Kidney (tissue), 14 donors: Measurements from ENCODE around the gene PERM1. TPM values are rescaled to one million over a fixed set of nuclear protein-coding genes. Genes with fewer than 3 reads are reported as not detected.

Experiments
- DNase-seq, 5 donors: peaks; one replicate each; pipeline ENCODE4 v3.0.0-alpha.2; 2013 to 2020
- FAIRE-seq: peaks from 2 replicates; lab custom pipeline; 2012; peaks lifted over from hg19 to GRCh38; lab: Jason Lieb, UNC
- H3K27ac ChIP-seq, 2 donors: one replicate each; pipeline ENCODE4 v1.7.0; 2013; ENCODE audit warnings: low read depth in 2 of 2, low read length in 2 of 2, inconsistent platforms in 1 of 2
- H3K27me3 ChIP-seq: one replicate; pipeline ENCODE4 v1.7.1; 2013; ENCODE audit warnings: low read length, inconsistent platforms; ENCODE audit not compliant: control insufficient read depth, insufficient read depth
- H3K36me3 ChIP-seq, 3 donors: one replicate each; pipeline versions ENCODE4 v1.7.0 to v1.7.1; 2013; ENCODE audit warnings: low read length in 3 of 3, control low read depth in 1 of 3, inconsistent platforms in 1 of 3; ENCODE audit not compliant: insufficient read depth in 3 of 3, control insufficient read depth in 2 of 3
- H3K4me1 ChIP-seq, 3 donors: one replicate each; pipeline versions ENCODE4 v1.7.0 to v1.7.1; 2013; ENCODE audit warnings: low read length in 3 of 3, inconsistent platforms in 1 of 3, low read depth in 1 of 3; ENCODE audit not compliant: control insufficient read depth in 2 of 3, insufficient read depth in 2 of 3
- H3K4me3 ChIP-seq, 3 donors: one replicate each; pipeline versions ENCODE4 v1.7.0 to v1.8.1; 2013; ENCODE audit warnings: low read length in 3 of 3, control low read depth in 1 of 3, inconsistent platforms in 1 of 3
- H3K9ac ChIP-seq, 3 donors: one replicate each; pipeline versions ENCODE4 v1.7.0 to v1.7.1; 2013; ENCODE audit warnings: low read length in 3 of 3, control low read depth in 1 of 3, inconsistent platforms in 1 of 3
- H3K9me3 ChIP-seq, 3 donors: one replicate each; pipeline versions ENCODE4 v1.7.0 to v1.7.1; 2013; ENCODE audit warnings: low read length in 3 of 3, control low read depth in 1 of 3, inconsistent platforms in 1 of 3; ENCODE audit not compliant: control insufficient read depth in 2 of 3, insufficient read depth in 1 of 3
- intact Hi-C: fragments of 100-400 bp; cut with DNase I; formaldehyde crosslinking; loops from one replicate; pipeline ENCODE4 v1.11.1; 2022
- polyA plus RNA-seq: library from polyadenylated mRNA; stranded (reverse); fragments of 350-450 nt; fragmentation: Illumina TruSeq; extraction: RNeasy Lipid Tissue Mini Kit (QIAGEN cat#74804); gene quantifications from one replicate; pipeline ENCODE4 v1.2.3, GENCODE V29; 2014; ENCODE audit warnings: low read depth, low replicate concordance; ENCODE audit not compliant: insufficient read depth
- total RNA-seq: library from RNA; stranded (reverse); fragmentation: NEBNext Ultra II Directional; extraction: Animal tissue kit (Norgen Biotek cat#: 25700); gene quantifications from one replicate; pipeline ENCODE4 v1.2.1, GENCODE V29; 2021
- TF ChIP-seq, protein P1 (sequence below): IDR thresholded peaks from 3 replicates; pipeline ENCODE4 v1.5.1; 2012; ENCODE audit warnings: mild to moderate bottlenecking, moderate library complexity, borderline replicate concordance; ENCODE audit not compliant: insufficient read depth; ENCODE audit errors: extremely low read depth
- donor health status: control.
- donor health status: control.
- donor health status: control.
- donor health status: control.
- donor health status: control.
- donor health status: DM: yes; HTN: yes; CAD: no.
- donor health status: Normal renal cell carcinoma (clear cell type).

Gene PERM1
- total and polyA plus RNA-seq, 2 donors from 2014 or later, result 0.25 to 0.86 TPM

DNA sequence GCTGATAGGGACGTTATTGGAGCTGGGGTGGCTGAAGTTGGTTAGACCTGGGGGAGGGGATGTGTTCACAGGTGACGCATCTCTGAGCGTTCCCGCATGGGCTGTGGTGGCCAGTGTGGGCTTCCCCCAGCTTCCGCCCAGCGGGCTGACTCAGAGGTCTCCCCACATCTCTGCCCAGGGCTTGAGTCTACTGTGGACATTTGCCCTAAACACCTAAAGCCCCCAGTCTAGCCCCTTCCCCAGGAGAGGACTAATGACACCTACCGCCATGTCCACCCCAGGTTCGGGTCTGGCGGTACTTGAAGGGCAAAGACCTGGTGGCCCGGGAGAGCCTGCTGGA, 40.0 kb upstream of the PERM1 start:
- DNase-seq (no peak), FAIRE-seq (no peak)
- intact Hi-C loops, result no loop called here
- Histone ChIP-seq H3K4me3 (peak overlapping the region in 1 of 3 donors; percentile 59), H3K9ac (no peak overlapping the region), H3K9me3 (no peaks in the 10 kb centered on the region), H3K36me3 (no peaks in the 10 kb centered on the region), H3K4me1 (peaks cover 0 to 32% (median 8%) of the 10 kb centered on the region in 3 donors), H3K27ac (no peak overlapping the region), H3K27me3 (no peaks in the 10 kb centered on the region)
- TF ChIP-seq, protein P1, sequence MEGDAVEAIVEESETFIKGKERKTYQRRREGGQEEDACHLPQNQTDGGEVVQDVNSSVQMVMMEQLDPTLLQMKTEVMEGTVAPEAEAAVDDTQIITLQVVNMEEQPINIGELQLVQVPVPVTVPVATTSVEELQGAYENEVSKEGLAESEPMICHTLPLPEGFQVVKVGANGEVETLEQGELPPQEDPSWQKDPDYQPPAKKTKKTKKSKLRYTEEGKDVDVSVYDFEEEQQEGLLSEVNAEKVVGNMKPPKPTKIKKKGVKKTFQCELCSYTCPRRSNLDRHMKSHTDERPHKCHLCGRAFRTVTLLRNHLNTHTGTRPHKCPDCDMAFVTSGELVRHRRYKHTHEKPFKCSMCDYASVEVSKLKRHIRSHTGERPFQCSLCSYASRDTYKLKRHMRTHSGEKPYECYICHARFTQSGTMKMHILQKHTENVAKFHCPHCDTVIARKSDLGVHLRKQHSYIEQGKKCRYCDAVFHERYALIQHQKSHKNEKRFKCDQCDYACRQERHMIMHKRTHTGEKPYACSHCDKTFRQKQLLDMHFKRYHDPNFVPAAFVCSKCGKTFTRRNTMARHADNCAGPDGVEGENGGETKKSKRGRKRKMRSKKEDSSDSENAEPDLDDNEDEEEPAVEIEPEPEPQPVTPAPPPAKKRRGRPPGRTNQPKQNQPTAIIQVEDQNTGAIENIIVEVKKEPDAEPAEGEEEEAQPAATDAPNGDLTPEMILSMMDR, result no peak

DNA sequence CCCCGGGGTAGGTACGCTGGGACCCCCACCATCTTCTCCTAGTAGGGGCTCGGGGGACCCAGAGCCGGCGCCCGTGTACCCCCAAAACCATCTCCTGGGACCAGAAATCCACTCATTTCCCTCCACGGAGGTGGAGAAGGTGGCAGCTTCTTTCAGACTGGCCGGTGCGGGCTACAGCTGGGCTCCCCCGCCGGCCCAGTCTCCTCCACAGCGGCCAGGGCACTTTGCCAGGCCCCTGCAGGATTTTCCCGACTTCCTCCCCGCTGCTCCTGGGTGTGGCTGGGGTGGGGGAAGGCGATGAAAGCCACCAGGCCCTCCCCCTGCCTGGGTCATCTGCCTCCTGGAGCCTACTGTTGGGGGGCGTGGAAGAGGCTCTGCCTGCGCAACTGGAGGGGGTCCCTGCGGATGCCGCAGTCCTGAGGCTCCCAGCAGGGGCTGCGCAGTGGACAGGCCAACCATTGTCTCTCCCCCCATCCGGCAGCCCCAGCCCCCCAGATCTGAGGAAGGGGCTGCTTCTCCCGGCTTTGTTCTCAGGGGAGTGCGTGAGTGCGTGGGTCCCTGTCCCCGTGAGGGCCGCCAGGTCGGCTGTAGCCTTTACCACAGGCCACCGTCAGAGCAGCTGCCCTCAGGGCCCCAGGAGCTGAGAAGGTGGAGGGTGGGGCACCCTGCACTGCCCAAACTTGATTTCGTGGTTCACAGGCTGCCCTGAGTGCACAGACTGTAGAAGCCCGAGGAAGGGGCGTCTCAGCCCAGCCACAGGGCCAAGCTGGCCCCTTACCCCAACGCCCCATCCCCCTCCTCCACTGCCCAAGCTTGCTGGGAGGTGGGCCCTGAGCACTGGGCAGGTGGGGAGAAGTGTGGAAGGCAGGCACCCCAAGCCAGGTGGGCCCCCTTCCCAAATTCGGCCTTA, 39.4 kb upstream of the PERM1 start:
- H3K9ac ChIP-seq, result no peak overlapping the region
- H3K27ac ChIP-seq, result peak overlapping the region; percentile 37 to 63
- H3K9me3 ChIP-seq, result no peaks in the 10 kb centered on the region
- TF ChIP-seq, protein P1, result no peak
- H3K27me3 ChIP-seq, result no peaks in the 10 kb centered on the region
- intact Hi-C loops, result no loop called here
- DNase-seq, result peak; percentile 58 to 93 (median 86)
- peaks cover 0 to 26% (median 8%) of the 10 kb centered on the region in 3 donors for H3K4me1 ChIP-seq
- peak overlapping the region in 1 of 3 donors; percentile 59 for H3K4me3 ChIP-seq
- FAIRE-seq, result no peak
- no peaks in the 10 kb centered on the region for H3K36me3 ChIP-seq

DNA sequence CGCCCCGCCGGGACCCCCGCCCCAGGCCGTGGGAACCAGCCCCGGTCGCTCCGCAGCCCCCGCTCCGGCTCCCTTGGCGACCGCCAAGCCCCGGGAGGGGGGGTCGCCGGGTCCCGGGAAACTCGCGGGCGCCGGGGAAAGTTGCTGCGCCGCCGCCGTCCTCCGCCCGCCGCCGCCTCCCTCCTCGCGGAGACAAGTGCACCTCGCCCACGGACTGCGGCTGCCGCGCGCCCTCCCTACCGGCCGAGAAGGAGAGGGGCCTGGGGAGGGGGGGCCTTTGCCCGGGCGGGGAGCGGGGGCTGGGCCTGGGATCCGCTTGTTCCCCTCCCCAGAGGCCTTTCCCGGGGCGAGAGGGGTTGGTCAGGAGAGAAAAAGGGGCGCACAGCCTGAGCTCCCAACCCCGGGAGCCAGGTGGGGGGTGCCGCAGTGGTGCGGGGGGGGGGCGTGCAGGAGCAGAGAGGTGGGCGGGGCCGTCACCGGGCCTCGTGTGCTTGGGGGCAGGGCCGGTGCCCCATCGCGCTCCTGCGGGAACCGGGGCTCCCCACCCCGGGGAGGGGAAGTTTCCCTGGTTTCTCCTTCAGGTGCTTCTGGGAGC, 38.6 kb upstream of the PERM1 start:
- peak overlapping the region; percentile 63 to 72 for H3K27ac ChIP-seq
- FAIRE-seq (no peak), DNase-seq (peak in 1 of 5 donors; percentile 82)
- no peaks in the 10 kb centered on the region for H3K9me3 ChIP-seq
- TF ChIP-seq, protein P1, result no peak
- intact Hi-C loops, result no loop called here
- no peaks in the 10 kb centered on the region for H3K36me3 ChIP-seq
- no peaks in the 10 kb centered on the region for H3K27me3 ChIP-seq
- H3K4me1 ChIP-seq, result peaks cover 0 to 24% (median 8%) of the 10 kb centered on the region in 3 donors
- peak overlapping the region in 1 of 3 donors; percentile 59 for H3K4me3 ChIP-seq
- no peak overlapping the region for H3K9ac ChIP-seq
